K562 (cell line): Measurements from ENCODE around the gene SFRP2.

Experiments used
- L3MBTL2 ChIP-seq: fragments of 450-650 bp; IDR thresholded peaks from 2 replicates; pipeline ENCODE4 v1.6.1; 2016; ENCODE audit warnings: mild to moderate bottlenecking, moderate library complexity
- SREBF2 ChIP-seq: sonication (generic); formaldehyde crosslinking; IDR thresholded peaks from 2 replicates; pipeline ENCODE4 v1.4.0; 2020; ENCODE audit warnings: mild to moderate bottlenecking, missing genetic modification reagents
- ZFP30 ChIP-seq: fragments of 250-450 bp; sonication (Bioruptor Pico); IDR thresholded peaks from 2 replicates; pipeline ENCODE4 v1.8.0; 2022; ENCODE audit warnings: moderate library complexity, mild to moderate bottlenecking, inconsistent platforms, borderline replicate concordance
- TF ChIP-seq, protein P1 (sequence below): fragments of 450-650 bp; formaldehyde crosslinking; IDR thresholded peaks from 2 replicates; pipeline ENCODE4 v1.4.0; 2022; ENCODE audit warnings: missing genetic modification characterization
- TF ChIP-seq, protein P2 (sequence below): sonication (generic); formaldehyde crosslinking; IDR thresholded peaks from 2 replicates; pipeline ENCODE4 v1.8.1; 2023; ENCODE audit warnings: mild to moderate bottlenecking, missing genetic modification reagents
- TF ChIP-seq, protein P3 (sequence below): sonication (generic); formaldehyde crosslinking; IDR thresholded peaks from 2 replicates; pipeline ENCODE4 v1.8.1; 2023; ENCODE audit warnings: mild to moderate bottlenecking, missing genetic modification reagents

DNA sequence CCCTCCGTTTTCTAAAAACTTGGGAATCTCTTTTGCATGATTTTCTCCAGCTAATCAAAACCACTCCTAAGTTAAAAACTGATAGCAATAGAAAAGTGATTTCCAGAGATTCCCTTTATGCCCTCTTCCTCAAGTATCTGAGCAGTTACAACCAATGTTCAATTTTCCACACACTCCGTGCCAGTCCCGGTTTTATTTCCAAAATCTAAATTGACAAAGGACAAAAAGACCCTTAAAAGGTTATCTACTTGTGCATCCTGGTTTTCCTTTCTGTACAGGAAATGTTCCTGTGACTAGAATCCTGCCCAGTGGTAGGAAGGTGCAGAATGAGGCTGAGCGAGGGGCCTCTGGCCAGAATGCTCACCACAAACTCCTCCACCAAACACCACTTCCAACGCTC is 1.3 kb downstream of the SFRP2 start:
- TF ChIP-seq, protein P1, sequence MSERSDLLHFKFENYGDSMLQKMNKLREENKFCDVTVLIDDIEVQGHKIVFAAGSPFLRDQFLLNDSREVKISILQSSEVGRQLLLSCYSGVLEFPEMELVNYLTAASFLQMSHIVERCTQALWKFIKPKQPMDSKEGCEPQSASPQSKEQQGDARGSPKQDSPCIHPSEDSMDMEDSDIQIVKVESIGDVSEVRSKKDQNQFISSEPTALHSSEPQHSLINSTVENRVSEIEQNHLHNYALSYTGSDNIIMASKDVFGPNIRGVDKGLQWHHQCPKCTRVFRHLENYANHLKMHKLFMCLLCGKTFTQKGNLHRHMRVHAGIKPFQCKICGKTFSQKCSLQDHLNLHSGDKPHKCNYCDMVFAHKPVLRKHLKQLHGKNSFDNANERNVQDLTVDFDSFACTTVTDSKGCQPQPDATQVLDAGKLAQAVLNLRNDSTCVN (CRISPR knock-in tag) = no peak
- no peak for TF ChIP-seq SREBF2 (CRISPR knock-in tag)
- TF ChIP-seq, protein P2, sequence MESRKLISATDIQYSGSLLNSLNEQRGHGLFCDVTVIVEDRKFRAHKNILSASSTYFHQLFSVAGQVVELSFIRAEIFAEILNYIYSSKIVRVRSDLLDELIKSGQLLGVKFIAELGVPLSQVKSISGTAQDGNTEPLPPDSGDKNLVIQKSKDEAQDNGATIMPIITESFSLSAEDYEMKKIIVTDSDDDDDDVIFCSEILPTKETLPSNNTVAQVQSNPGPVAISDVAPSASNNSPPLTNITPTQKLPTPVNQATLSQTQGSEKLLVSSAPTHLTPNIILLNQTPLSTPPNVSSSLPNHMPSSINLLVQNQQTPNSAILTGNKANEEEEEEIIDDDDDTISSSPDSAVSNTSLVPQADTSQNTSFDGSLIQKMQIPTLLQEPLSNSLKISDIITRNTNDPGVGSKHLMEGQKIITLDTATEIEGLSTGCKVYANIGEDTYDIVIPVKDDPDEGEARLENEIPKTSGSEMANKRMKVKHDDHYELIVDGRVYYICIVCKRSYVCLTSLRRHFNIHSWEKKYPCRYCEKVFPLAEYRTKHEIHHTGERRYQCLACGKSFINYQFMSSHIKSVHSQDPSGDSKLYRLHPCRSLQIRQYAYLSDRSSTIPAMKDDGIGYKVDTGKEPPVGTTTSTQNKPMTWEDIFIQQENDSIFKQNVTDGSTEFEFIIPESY (CRISPR knock-in tag) = no peak
- TF ChIP-seq L3MBTL2 = no peak
- no peak for TF ChIP-seq ZFP30
- TF ChIP-seq, protein P3, sequence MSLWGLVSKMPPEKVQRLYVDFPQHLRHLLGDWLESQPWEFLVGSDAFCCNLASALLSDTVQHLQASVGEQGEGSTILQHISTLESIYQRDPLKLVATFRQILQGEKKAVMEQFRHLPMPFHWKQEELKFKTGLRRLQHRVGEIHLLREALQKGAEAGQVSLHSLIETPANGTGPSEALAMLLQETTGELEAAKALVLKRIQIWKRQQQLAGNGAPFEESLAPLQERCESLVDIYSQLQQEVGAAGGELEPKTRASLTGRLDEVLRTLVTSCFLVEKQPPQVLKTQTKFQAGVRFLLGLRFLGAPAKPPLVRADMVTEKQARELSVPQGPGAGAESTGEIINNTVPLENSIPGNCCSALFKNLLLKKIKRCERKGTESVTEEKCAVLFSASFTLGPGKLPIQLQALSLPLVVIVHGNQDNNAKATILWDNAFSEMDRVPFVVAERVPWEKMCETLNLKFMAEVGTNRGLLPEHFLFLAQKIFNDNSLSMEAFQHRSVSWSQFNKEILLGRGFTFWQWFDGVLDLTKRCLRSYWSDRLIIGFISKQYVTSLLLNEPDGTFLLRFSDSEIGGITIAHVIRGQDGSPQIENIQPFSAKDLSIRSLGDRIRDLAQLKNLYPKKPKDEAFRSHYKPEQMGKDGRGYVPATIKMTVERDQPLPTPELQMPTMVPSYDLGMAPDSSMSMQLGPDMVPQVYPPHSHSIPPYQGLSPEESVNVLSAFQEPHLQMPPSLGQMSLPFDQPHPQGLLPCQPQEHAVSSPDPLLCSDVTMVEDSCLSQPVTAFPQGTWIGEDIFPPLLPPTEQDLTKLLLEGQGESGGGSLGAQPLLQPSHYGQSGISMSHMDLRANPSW (CRISPR knock-in tag) = no peak
